HCT116 (cell line): ENCODE measurements around the gene NUS1.
"Not testable (repeated sequence)": the region's sequence is repeated elsewhere in the genome, so short reads cannot be mapped to it uniquely, and the experiment has no call there.

ENCODE experiments used
- ATF3 ChIP-seq: IDR thresholded peaks from 2 replicates; pipeline ENCODE4 v1.6.1; 2012
- CBX3 ChIP-seq: IDR thresholded peaks from 2 replicates; pipeline ENCODE4 v1.6.1; 2012; ENCODE audit warnings: low read depth
- CTCF ChIP-seq, 3 experiments: fragments of 200-600 bp in 1 of 3; sonication (generic) in 1 of 3; IDR thresholded peaks in 2 of 3; conservative IDR thresholded peaks in 1 of 3; 2 replicates each; pipeline ENCODE4 v1.5.1; 2012 to 2017; ENCODE audit warnings: low read depth in 2 of 3, low read length in 2 of 3, antibody characterized with exemption in 1 of 3, borderline replicate concordance in 1 of 3, control low read depth in 1 of 3, mild to moderate bottlenecking in 1 of 3, mixed read lengths in 1 of 3, mixed run types in 1 of 3, moderate library complexity in 1 of 3; ENCODE audit not compliant: insufficient read depth in 1 of 3
- EZH2 ChIP-seq: fragments of 200-600 bp; sonication (generic); IDR thresholded peaks from 2 replicates; pipeline ENCODE4 v1.6.1; 2017; ENCODE audit warnings: antibody characterized with exemption, mixed run types
- JUND ChIP-seq: IDR thresholded peaks from 2 replicates; pipeline ENCODE4 v1.6.1; 2012
- POLR2A ChIP-seq: IDR thresholded peaks from 2 replicates; pipeline ENCODE4 v1.7.0; 2011; ENCODE audit warnings: borderline replicate concordance; ENCODE audit not compliant: insufficient read depth, insufficient read length; ENCODE audit errors: extremely low read depth
- POLR2AphosphoS5 ChIP-seq: IDR thresholded peaks from 2 replicates; pipeline ENCODE4 v1.6.1; 2011; ENCODE audit warnings: mild to moderate bottlenecking, low read depth, low read length, moderate library complexity
- RAD21 ChIP-seq: IDR thresholded peaks from 2 replicates; pipeline ENCODE4 v1.6.1; 2012; ENCODE audit warnings: low read depth, mild to moderate bottlenecking
- SRF ChIP-seq: IDR thresholded peaks from 2 replicates; pipeline ENCODE4 v1.6.1; 2012; ENCODE audit warnings: low read depth
- TCF7L2 ChIP-seq: IDR thresholded peaks from 2 replicates; pipeline ENCODE4 v1.7.0; 2011; ENCODE audit warnings: borderline replicate concordance, inconsistent platforms; ENCODE audit not compliant: insufficient read depth, insufficient read length; ENCODE audit errors: extremely low read depth
- YY1 ChIP-seq: IDR thresholded peaks from 2 replicates; pipeline ENCODE4 v1.6.1; 2011; ENCODE audit warnings: low read length, low read depth, moderate library complexity, mild to moderate bottlenecking; ENCODE audit not compliant: insufficient replicate concordance; ENCODE audit errors: extremely low read depth
- TF ChIP-seq, protein P1 (sequence below): IDR thresholded peaks from 2 replicates; pipeline ENCODE4 v1.6.1; 2012

DNA sequence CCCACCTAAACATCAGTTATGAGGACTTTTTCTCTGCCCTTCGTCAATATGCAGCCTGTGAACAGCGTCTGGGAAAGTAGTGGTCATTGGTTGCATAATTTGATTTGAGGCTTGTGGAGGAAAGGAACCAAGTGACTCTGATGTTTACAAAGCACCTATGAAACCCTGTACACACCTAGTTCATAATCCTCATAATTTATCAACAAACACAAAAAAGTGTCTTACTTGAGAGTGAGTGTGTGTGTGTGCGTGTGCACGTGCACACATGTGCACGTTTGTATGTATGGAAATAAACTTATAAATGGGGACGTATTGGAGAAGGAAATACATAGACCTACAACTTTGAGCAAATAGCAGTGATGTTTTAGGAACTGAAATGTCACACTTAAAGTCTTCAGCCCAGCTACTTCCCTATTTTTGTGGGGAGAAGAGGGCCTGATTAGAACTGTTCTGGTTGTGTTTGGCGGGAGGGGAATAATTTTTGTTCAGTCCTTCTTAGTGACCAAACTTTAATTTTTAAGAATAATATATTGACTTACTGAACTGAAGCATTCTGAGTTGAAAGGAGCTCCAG is 31.8 kb downstream of the NUS1 start:
- not testable (repeated sequence) for TF ChIP-seq JUND; POLR2A; RAD21; CTCF (IDR thresholded peaks at IDR 0.05 in 2 of 3, conservative IDR thresholded peaks at IDR 0.05 in 1 of 3; ENCODE audit: borderline replicate concordance in 1 of 3, insufficient read depth in 1 of 3, low read depth in 2 of 3, low read length in 2 of 3); EZH2; SRF; YY1; POLR2AphosphoS5; CBX3; ATF3; TCF7L2
- TF ChIP-seq, protein P1, sequence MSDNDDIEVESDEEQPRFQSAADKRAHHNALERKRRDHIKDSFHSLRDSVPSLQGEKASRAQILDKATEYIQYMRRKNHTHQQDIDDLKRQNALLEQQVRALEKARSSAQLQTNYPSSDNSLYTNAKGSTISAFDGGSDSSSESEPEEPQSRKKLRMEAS = not testable (repeated sequence)
